Subcutaneous abdominal adipose tissue (tissue), 5 donors: ENCODE data around the gene ZNF20.
A peak's percentile ranks its signal among the peaks of the same experiment; 100 is the strongest.

Source experiments
- H3K27ac ChIP-seq: one replicate; pipeline ENCODE4 v1.7.0; 2013; ENCODE audit warnings: low read depth, mild to moderate bottlenecking, inconsistent platforms, low read length, moderate library complexity
- H3K27me3 ChIP-seq, 5 donors: one replicate each; pipeline ENCODE4 v1.7.0; 2013; ENCODE audit warnings: low read length in 5 of 5, inconsistent platforms in 1 of 5; ENCODE audit not compliant: control insufficient read depth in 5 of 5, insufficient read depth in 4 of 5
- H3K36me3 ChIP-seq, 5 donors: one replicate each; pipeline ENCODE4 v1.7.0; 2013; ENCODE audit warnings: low read length in 5 of 5; ENCODE audit not compliant: control insufficient read depth in 5 of 5, insufficient read depth in 5 of 5
- H3K4me1 ChIP-seq, 5 donors: one replicate each; pipeline ENCODE4 v1.7.0; 2013; ENCODE audit warnings: low read length in 5 of 5, mild to moderate bottlenecking in 3 of 5, moderate library complexity in 1 of 5; ENCODE audit not compliant: control insufficient read depth in 5 of 5, insufficient read depth in 5 of 5
- H3K4me3 ChIP-seq, 5 donors: one replicate each; pipeline ENCODE4 v1.7.0; 2013; ENCODE audit warnings: low read length in 5 of 5, low read depth in 1 of 5
- H3K9ac ChIP-seq, 5 donors: one replicate each; pipeline ENCODE4 v1.7.0; 2013; ENCODE audit warnings: low read length in 5 of 5, mild to moderate bottlenecking in 4 of 5, moderate library complexity in 3 of 5
- H3K9me3 ChIP-seq, 5 donors: one replicate each; pipeline ENCODE4 v1.7.0; 2013; ENCODE audit warnings: low read length in 5 of 5; ENCODE audit not compliant: control insufficient read depth in 5 of 5
- donor health status: healthy.
- donor health status: healthy.
- donor health status: healthy.
- donor health status: healthy.
- donor health status: healthy.

ZNF20 gene

DNA sequence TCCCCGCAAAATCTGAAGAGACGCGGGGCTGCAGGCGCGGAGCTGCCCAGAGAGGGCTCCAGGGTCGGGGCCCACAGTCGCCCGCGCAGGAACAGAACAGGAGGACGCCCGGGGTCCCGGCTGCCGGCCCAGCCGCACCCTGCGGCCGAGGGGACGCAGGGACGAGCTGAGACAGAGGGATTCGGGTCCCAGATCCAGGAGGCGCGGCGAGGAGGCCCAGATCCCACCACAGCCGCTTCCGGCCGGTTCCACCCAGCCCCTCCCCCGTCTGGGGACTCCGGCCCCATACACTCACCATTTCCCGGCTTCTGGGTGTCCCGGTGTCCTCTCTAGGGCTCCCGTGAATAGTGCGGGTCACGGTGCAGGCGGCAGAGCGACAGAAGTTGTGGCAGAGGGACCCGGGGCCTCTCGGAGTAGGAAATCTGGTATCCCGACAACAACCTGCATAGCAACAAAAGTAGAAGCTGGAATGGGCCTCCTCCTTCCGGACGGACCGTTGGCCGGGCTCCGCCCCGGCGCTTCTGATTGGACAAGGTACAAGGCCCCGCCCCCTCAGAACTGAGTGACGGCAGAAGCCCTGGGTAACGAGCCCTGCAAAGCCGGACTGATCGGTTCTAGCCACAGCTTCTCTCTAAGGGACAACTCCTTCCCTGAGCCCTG is at the start of gene ZNF20:
TSS of gene ZNF20 (minus strand) at position 466 of the 660 bp plus-strand sequence. CDS start at position 298, 168 bp downstream.
- H3K9ac ChIP-seq = peak within 1 kb of the TSS in 4 of 5 donors; percentile 83 to 90 (median 88)
- H3K9me3 ChIP-seq = peaks cover 0 to under 1% (median 0%) of the 10 kb centered on the region in 5 donors
- H3K27me3 ChIP-seq = no peaks in the 10 kb centered on the region
- H3K36me3 ChIP-seq = peaks cover 4 to 18% (median 11%) of the 10 kb centered on the region in 5 donors
- peak within 1 kb of the TSS; percentile 75 to 95 (median 88) for H3K4me3 ChIP-seq
- H3K27ac ChIP-seq = peak within 1 kb of the TSS; percentile 69
- peaks cover 5 to 30% (median 23%) of the 10 kb centered on the region in 5 donors for H3K4me1 ChIP-seq

GRCh38 chr19:12187625-12188024 is 47.5 kb upstream of the ZNF20 start:
- H3K9me3 ChIP-seq = peaks cover 46 to 89% (median 75%) of the 10 kb centered on the region in 5 donors
- H3K36me3 ChIP-seq = peaks cover 43 to 67% (median 55%) of the 10 kb centered on the region in 5 donors
- H3K4me1 ChIP-seq = peaks cover 0 to 8% (median 0%) of the 10 kb centered on the region in 5 donors
- peaks cover 0 to 3% (median 0%) of the 10 kb centered on the region in 5 donors for H3K27me3 ChIP-seq
- H3K4me3 ChIP-seq = peak overlapping the region in 4 of 5 donors; percentile 34 to 61 (median 50)
- H3K27ac ChIP-seq = no peak overlapping the region
- H3K9ac ChIP-seq = no peak overlapping the region

GRCh38 chr19:12180377-12180776 is 40.2 kb upstream of the ZNF20 start:
- Histone ChIP-seq H3K4me3 (no peak overlapping the region), H3K9ac (no peak overlapping the region), H3K27ac (no peak overlapping the region), H3K27me3 (no peaks in the 10 kb centered on the region), H3K36me3 (peaks cover 3 to 20% (median 10%) of the 10 kb centered on the region in 5 donors), H3K9me3 (peaks cover under 1 to 36% (median 25%) of the 10 kb centered on the region in 5 donors), H3K4me1 (no peaks in the 10 kb centered on the region)

- Histone ChIP-seq H3K4me3 (no peak overlapping the region), H3K27ac (no peak overlapping the region), H3K4me1 (peaks cover 11 to 33% (median 24%) of the 10 kb centered on the region in 5 donors), H3K9ac (peak overlapping the region in 1 of 5 donors; percentile 48), H3K27me3 (no peaks in the 10 kb centered on the region), H3K9me3 (no peaks in the 10 kb centered on the region), H3K36me3 (peaks cover 2 to 22% (median 4%) of the 10 kb centered on the region in 5 donors)
Observed at GRCh38 chr19:12166626-12167025, 26.5 kb upstream of the ZNF20 start.

GRCh38 chr19:12163826-12164225 is 23.7 kb upstream of the ZNF20 start:
- H3K4me3 ChIP-seq = peak overlapping the region; percentile 91 to 96 (median 94)
- peak overlapping the region; percentile 95 to 99 (median 97) for H3K9ac ChIP-seq

DNA sequence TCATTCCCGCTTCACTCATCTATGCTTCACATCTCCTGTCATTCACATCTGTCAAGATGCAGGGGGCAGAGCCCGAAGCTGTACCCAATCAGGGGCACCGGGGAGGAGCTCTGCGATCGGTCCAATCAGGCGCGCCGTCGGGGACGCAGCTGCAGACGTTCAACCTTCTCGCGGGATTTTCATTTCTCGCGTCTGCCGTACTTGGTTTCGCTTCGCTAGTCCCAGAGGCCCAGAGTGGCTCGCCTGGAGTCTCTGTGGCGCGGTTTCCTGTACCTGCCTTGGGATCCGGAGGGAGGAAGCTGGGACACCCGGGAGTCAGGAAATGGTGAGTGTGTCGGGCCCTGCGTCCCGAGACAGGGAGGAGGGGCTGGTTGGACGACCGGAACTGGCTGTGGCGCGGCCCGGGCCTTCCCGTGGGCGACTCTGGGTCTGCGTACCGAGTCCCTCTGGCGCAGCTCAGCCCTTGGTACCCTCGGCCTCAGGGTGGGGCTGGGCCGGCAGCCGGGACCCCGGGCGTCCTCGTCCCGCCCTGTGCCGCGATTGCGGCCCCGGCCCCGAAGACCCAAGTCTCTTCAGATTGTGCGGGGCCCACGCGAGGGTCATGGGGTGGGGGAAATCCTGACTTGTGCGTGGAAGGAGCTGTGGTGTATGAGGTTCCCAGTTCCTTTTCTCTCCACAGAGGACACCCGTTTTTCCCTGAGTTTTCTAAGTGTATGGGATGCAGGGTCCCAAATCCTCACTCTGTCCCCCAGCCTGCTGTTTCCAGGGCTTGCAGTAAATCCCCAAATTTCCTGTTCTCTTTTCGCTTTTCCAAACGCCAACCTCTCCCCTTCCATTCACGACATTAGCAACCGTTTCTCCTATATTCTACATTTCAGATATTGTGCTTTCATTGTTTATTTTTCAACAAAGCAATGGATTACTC is 23.0 kb upstream of the ZNF20 start, which contains the start of gene ZNF136:
TSS of gene ZNF136 (plus strand) at position 215 of the 925 bp plus-strand sequence. CDS start at position 323, 108 bp downstream.
- Histone ChIP-seq H3K36me3 (peaks cover 0 to 7% (median 0%) of the 10 kb centered on the region in 5 donors), H3K27me3 (no peaks in the 10 kb centered on the region), H3K9ac (peak within 1 kb of the TSS; percentile 95 to 99 (median 97)), H3K27ac (peak within 1 kb of the TSS; percentile 89), H3K9me3 (no peaks in the 10 kb centered on the region), H3K4me3 (peak within 1 kb of the TSS; percentile 91 to 96 (median 94)), H3K4me1 (peaks cover 11 to 33% (median 24%) of the 10 kb centered on the region in 5 donors)

More at GRCh38 chr19:12163826-12164225, 23.7 kb upstream of the ZNF20 start:
- Histone ChIP-seq H3K27me3 (no peaks in the 10 kb centered on the region), H3K4me1 (peaks cover 11 to 33% (median 24%) of the 10 kb centered on the region in 5 donors), H3K27ac (peak overlapping the region; percentile 89), H3K9me3 (no peaks in the 10 kb centered on the region), H3K36me3 (peaks cover 0 to 11% (median 0%) of the 10 kb centered on the region in 5 donors)

- peak overlapping the region in 3 of 5 donors; percentile 30 to 95 (median 32) for H3K9ac ChIP-seq
- peak overlapping the region; percentile 89 for H3K27ac ChIP-seq
- peaks cover 11 to 33% (median 24%) of the 10 kb centered on the region in 5 donors for H3K4me1 ChIP-seq
- peak overlapping the region; percentile 91 to 96 (median 94) for H3K4me3 ChIP-seq
- no peaks in the 10 kb centered on the region for H3K27me3 ChIP-seq
- peaks cover 0 to 7% (median 0%) of the 10 kb centered on the region in 5 donors for H3K36me3 ChIP-seq
- no peaks in the 10 kb centered on the region for H3K9me3 ChIP-seq
Observed at GRCh38 chr19:12162513-12162881, 22.3 kb upstream of the ZNF20 start.

- Histone ChIP-seq H3K4me3 (no peak overlapping the region), H3K27ac (no peak overlapping the region), H3K27me3 (no peaks in the 10 kb centered on the region), H3K9ac (no peak overlapping the region), H3K4me1 (peaks cover 11 to 38% (median 35%) of the 10 kb centered on the region in 5 donors), H3K9me3 (no peaks in the 10 kb centered on the region), H3K36me3 (peaks cover 0 to 3% (median 0%) of the 10 kb centered on the region in 5 donors)
Observed at GRCh38 chr19:12159773-12160414, 19.7 kb upstream of the ZNF20 start.
